Transverse colon (tissue), 4 donors: ENCODE measurements around the gene XPA.

Experiments
- CTCF ChIP-seq, 5 experiments: fragments of 200-600 bp in 3 of 5; fragments of 450-650 bp in 2 of 5; sonication (generic) in 3 of 5; IDR thresholded peaks; 1 replicate in 2 of 5; 2 replicates in 3 of 5; pipeline ENCODE4 v1.5.1; 2016 to 2017; ENCODE audit warnings: antibody characterized with exemption in 5 of 5, inconsistent platforms in 3 of 5, mild to moderate bottlenecking in 2 of 5, moderate library complexity in 1 of 5
- POLR2A ChIP-seq: fragments of 450-650 bp; IDR thresholded peaks from one replicate; pipeline ENCODE4 v1.6.1; 2016; ENCODE audit warnings: antibody characterized with exemption, mild to moderate bottlenecking, moderate library complexity
- POLR2AphosphoS5 ChIP-seq, 3 donors: sonication (generic); formaldehyde crosslinking; IDR thresholded peaks; one replicate each; pipeline ENCODE4 v1.6.1; 2016; ENCODE audit warnings: antibody characterized with exemption in 3 of 3

GRCh38 chr9:97658707-97659106 is 38.4 kb downstream of the XPA start:
- TF ChIP-seq CTCF (IDR thresholded peaks at IDR 0.05) (no peak), POLR2AphosphoS5 (IDR thresholded peaks at IDR 0.05) (no peak), POLR2A (no peak)
